OCI-LY7 (cell line): Measurements from ENCODE around the gene ZBTB16. TPM values are rescaled to one million over a fixed set of nuclear protein-coding genes. Genes with fewer than 3 reads are reported as not detected.

Experiments used
- BruUV-seq: library from RNA; stranded (reverse); fragments of 400-500 nt; replicated peaks from 2 replicates; lab custom pipeline; 2021; lab: Mats Ljungman, UMichigan
- CTCF ChIA-PET: fragments of 300-600 bp; sonication (Branson Sonifier 250); formaldehyde crosslinking; loops from one replicate; lab custom pipeline; 2022; ENCODE audit warnings: antibody characterized with exemption; ENCODE audit not compliant: unreplicated experiment; lab: Charles Lee
- POLR2A ChIA-PET: fragments of 300-600 bp; sonication (Branson Sonifier 250); formaldehyde crosslinking; loops from one replicate; lab custom pipeline; 2022; ENCODE audit warnings: antibody characterized with exemption; lab: Charles Lee
- DNase-seq: peaks from one replicate; pipeline ENCODE4 v3.0.0-alpha.2; 2015; ENCODE audit warnings: low spot score
- H2AFZ ChIP-seq: fragments of 200-600 bp; sonication (generic), shearing (Covaris generic); 2 replicates; pipeline ENCODE4 v1.6.1; 2014; ENCODE audit warnings: mild to moderate bottlenecking, antibody characterized with exemption, low read length, moderate library complexity
- H3K27ac ChIP-seq: fragments of 200-600 bp; sonication (generic); 2 replicates; pipeline ENCODE4 v1.5.1; 2014; ENCODE audit warnings: mixed run types, low read depth, mild to moderate bottlenecking, moderate library complexity, low read length, inconsistent platforms; ENCODE audit not compliant: poor library complexity, severe bottlenecking
- H3K36me3 ChIP-seq: fragments of 200-600 bp; sonication (generic); 2 replicates; pipeline ENCODE4 v1.6.1; 2014; ENCODE audit warnings: mild to moderate bottlenecking, antibody characterized with exemption, low read length, moderate library complexity, mixed read lengths; ENCODE audit not compliant: insufficient read depth
- H3K4me1 ChIP-seq: fragments of 200-600 bp; sonication (generic); 2 replicates; pipeline ENCODE4 v1.5.1; 2014; ENCODE audit warnings: mild to moderate bottlenecking, low read length; ENCODE audit not compliant: insufficient read depth, poor library complexity, severe bottlenecking
- H3K4me2 ChIP-seq: fragments of 200-600 bp; sonication (generic); 2 replicates; pipeline ENCODE4 v1.6.1; 2014; ENCODE audit warnings: mild to moderate bottlenecking, low read length
- H3K4me3 ChIP-seq: fragments of 200-600 bp; sonication (generic); 2 replicates; pipeline ENCODE4 v1.5.1; 2014; ENCODE audit warnings: mild to moderate bottlenecking, low read depth, low read length; ENCODE audit not compliant: poor library complexity, severe bottlenecking
- H3K79me2 ChIP-seq: fragments of 200-600 bp; sonication (generic); 2 replicates; pipeline ENCODE4 v1.6.1; 2016; ENCODE audit warnings: low read depth, mild to moderate bottlenecking, low read length, moderate library complexity, mixed read lengths; ENCODE audit not compliant: insufficient read depth
- H3K9me2 ChIP-seq: fragments of 200-600 bp; sonication (generic); 2 replicates; pipeline ENCODE4 v1.6.1; 2016; ENCODE audit warnings: mild to moderate bottlenecking, low read length, mixed read lengths; ENCODE audit not compliant: insufficient read depth
- H3K9me3 ChIP-seq: fragments of 200-600 bp; sonication (generic); 2 replicates; pipeline ENCODE4 v1.6.1; 2014; ENCODE audit warnings: mild to moderate bottlenecking, mixed run types, low read length, mixed read lengths
- H4K20me1 ChIP-seq: fragments of 200-600 bp; sonication (generic); 2 replicates; pipeline ENCODE4 v1.6.1; 2014; ENCODE audit warnings: mild to moderate bottlenecking, antibody characterized with exemption, low read length, moderate library complexity, mixed read lengths; ENCODE audit not compliant: insufficient read depth
- EZH2phosphoT487 ChIP-seq: fragments of 200-600 bp; sonication (generic); IDR thresholded peaks from 2 replicates; pipeline ENCODE4 v1.6.1; 2018; ENCODE audit warnings: low read depth, borderline replicate concordance, mild to moderate bottlenecking, mixed run types, antibody characterized with exemption, low read length, moderate library complexity, mixed read lengths
- intact Hi-C: fragments of 100-400 bp; cut with micrococcal nuclease; formaldehyde crosslinking; loops from one replicate; pipeline ENCODE4 v1.10.0; 2022; ENCODE audit not compliant: unreplicated experiment
- total RNA-seq, 2 experiments: library from RNA; depleted of rRNA in 1 of 2; stranded (reverse); fragments of >200 nt in 1 of 2; shearing (Covaris generic) in 1 of 2; gene quantifications; 2 replicates each; pipeline ENCODE4 v1.2.3, GENCODE V29; 2014 to 2022
- TF ChIP-seq, protein P1 (sequence below): fragments of 200-600 bp; sonication (generic); conservative IDR thresholded peaks from 2 replicates; pipeline ENCODE4 v1.5.1; 2014; ENCODE audit warnings: mild to moderate bottlenecking, antibody characterized with exemption, low read length, moderate library complexity, mixed read lengths

Gene ZBTB16
- total RNA-seq, 2 experiments from 2014 or later = not detected

DNA sequence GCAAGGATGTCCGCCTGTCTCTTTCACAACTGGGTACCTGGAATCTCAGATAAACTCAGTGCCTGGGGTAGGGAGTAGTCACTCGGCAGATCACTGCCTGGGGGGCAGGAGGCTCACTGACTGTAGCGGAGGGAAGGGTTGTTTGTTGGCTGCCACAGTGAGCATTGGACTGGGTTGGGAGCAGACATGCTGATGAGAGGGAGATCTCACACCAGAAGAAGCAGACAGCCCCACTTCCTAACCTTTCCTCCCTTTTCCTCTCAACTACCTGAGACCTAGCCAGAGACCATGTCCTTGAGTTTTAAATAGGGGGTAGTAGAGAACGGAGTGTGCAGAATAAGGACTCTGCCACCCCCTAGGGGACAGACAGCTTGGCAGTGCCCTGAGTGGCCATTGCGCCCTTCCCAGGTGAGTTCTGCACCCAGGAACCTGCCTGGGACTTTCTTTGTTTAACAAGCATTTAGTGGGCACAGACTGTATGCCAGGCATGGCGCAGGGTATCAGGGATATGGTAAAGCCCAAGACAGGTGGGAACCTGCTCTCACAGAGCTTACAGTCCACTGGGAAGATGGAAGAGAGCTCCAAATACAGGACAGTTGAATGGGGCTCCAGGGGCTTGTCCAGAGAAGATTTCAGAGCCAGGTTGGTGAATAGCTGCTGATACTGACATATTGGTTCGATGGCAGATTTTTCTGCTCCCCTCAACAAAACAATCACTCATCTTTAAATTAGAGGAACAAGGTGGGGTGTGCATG is 121.0 kb downstream of the ZBTB16 start:
- peak; percentile 74 for DNase-seq
- Histone ChIP-seq H4K20me1 (no peaks in the 10 kb centered on the region), H3K4me3 (no peak overlapping the region), H3K4me2 (peak overlapping the region; percentile 46; the same call in 1 of the 2 replicates), H2AFZ (peak overlapping the region; percentile 94; the same call in 1 of the 2 replicates), H3K36me3 (no peaks in the 10 kb centered on the region), H3K79me2 (no peaks in the 10 kb centered on the region), H3K4me1 (peaks cover 33% of the 10 kb centered on the region), H3K27ac (no peak overlapping the region), H3K9me2 (no peaks in the 10 kb centered on the region), H3K9me3 (no peaks in the 10 kb centered on the region)
- no TSS peak for BruUV-seq
- ChIA-PET POLR2A (interaction anchor here (1.1 to 1.3 kb wide), 2 partner anchors 9 to 81 kb away, joined by 3 to 5 read pairs; no protein-coding TSS in a partner anchor), CTCF (interaction anchor here (0.6 kb wide), 1 partner anchor 91 kb away, joined by 3 read pairs; no protein-coding TSS in a partner anchor)
- intact Hi-C loops = loop anchor here (1.0 to 5.0 kb wide), 4 partner anchors 82 to 284 kb away; no protein-coding TSS in a partner anchor
- TF ChIP-seq, protein P1, sequence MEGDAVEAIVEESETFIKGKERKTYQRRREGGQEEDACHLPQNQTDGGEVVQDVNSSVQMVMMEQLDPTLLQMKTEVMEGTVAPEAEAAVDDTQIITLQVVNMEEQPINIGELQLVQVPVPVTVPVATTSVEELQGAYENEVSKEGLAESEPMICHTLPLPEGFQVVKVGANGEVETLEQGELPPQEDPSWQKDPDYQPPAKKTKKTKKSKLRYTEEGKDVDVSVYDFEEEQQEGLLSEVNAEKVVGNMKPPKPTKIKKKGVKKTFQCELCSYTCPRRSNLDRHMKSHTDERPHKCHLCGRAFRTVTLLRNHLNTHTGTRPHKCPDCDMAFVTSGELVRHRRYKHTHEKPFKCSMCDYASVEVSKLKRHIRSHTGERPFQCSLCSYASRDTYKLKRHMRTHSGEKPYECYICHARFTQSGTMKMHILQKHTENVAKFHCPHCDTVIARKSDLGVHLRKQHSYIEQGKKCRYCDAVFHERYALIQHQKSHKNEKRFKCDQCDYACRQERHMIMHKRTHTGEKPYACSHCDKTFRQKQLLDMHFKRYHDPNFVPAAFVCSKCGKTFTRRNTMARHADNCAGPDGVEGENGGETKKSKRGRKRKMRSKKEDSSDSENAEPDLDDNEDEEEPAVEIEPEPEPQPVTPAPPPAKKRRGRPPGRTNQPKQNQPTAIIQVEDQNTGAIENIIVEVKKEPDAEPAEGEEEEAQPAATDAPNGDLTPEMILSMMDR = peak; percentile 84
- TF ChIP-seq EZH2phosphoT487 = no peak

DNA sequence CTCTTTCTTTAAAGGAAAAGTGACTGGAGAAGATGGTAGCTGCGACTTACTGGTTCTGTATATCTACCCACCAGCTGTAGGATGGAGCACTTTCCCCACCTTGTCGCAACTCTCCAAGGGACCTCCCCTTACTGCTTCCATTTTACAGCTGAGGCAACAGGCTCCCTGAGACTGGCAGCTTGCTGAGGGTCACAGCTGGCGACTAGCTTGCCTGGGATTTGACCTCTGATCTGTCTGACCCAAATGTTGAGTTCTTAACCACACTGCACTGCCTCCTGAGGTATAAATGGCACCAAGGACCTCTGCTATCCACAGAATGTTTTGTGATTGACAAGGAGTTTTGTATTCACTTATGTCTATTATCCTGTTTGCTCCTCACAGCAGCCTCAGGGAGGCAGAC is 121.7 kb downstream of the ZBTB16 start:
- TF ChIP-seq, protein P1 = no peak
- TF ChIP-seq EZH2phosphoT487 = no peak
- Histone ChIP-seq H4K20me1 (no peaks in the 10 kb centered on the region), H3K4me1 (peaks cover 33% of the 10 kb centered on the region), H3K4me2 (no peak overlapping the region), H2AFZ (no peak overlapping the region), H3K4me3 (no peak overlapping the region), H3K79me2 (no peaks in the 10 kb centered on the region), H3K36me3 (no peaks in the 10 kb centered on the region), H3K27ac (no peak overlapping the region), H3K9me2 (no peaks in the 10 kb centered on the region), H3K9me3 (no peaks in the 10 kb centered on the region)
- ChIA-PET POLR2A (interaction anchor here (1.1 kb wide), 1 partner anchor 10 kb away, joined by 3 read pairs; no protein-coding TSS in a partner anchor), CTCF (interaction anchor here (0.6 kb wide), 1 partner anchor 186 kb away, joined by 3 read pairs; no protein-coding TSS in a partner anchor)
- no peak for DNase-seq
- intact Hi-C loops = loop anchor here (2.0 to 5.0 kb wide), 2 partner anchors 81 to 144 kb away; no protein-coding TSS in a partner anchor
- BruUV-seq = no TSS peak
